ENCODE measurements around the gene ZNF780A. TPM values are rescaled to one million over a fixed set of nuclear protein-coding genes. Genes with fewer than 3 reads are reported as not detected.

ZNF780A gene
- total and polyA plus RNA-seq, 2 of the 13 experiments (the other 11 are each of a cell fraction or from before 2014, with no cell fraction given) = 13.5 to 22.7 TPM

DNA sequence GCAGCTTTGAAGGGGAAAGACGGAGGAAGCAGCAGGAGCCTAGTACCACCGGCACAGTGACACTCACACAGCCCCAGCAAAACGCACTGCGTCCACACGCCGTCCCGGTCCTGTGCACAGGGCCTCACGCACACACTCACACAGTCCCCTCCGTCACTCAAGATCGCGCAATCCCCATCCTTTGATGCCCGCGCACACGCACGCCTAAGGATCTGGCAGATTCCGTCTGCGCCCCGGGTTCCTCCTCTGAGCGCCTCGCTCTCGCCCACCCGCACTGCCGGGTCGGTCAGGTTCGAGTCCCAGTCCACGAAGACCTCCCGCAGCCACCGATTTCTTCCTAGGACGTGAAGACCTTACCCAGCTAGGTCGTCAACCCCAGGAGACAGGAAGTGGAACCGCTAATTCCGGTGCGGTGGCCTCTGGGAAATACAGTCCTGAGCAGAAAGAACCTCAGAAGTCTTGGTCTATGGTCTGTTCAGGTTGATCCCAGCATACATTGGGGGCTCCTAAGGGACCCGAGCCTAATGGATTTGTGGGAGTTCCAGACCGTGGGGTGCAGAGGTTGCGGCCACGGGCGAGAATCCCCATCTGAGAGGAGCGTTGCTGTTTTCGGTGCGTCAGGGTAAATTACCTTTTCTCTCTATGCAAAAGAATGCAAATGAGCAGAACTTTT, 34.8 kb downstream of the ZNF780A start, which contains the start of gene ZNF780B (continued):
- TF ChIP-seq ERF (CRISPR knock-in tag; IDR thresholded peaks at IDR 0.05) = no peak
- TF ChIP-seq ZNF235 (CRISPR knock-in tag; IDR thresholded peaks at IDR 0.05; ENCODE audit: borderline replicate concordance) = no peak
- no peak for TF ChIP-seq DZIP1 (CRISPR knock-in tag; IDR thresholded peaks at IDR 0.05)
- no peak for TF ChIP-seq SP140L (CRISPR knock-in tag; IDR thresholded peaks at IDR 0.05; ENCODE audit: borderline replicate concordance)
- TF ChIP-seq IRF2 (CRISPR knock-in tag; IDR thresholded peaks at IDR 0.05) = peak; percentile 73
- TF ChIP-seq PAXIP1 (CRISPR knock-in tag; conservative IDR thresholded peaks at IDR 0.05) = 0 out of 2 replicates have a peak, but pooled peaks have one; percentile 31
- no peak for TF ChIP-seq ZMYM3 (CRISPR knock-in tag; IDR thresholded peaks at IDR 0.05)
- TF ChIP-seq ZNF879 (CRISPR knock-in tag; IDR thresholded peaks at IDR 0.05) = no peak
